Stomach (tissue), 4 donors: ENCODE data around the gene S100A11.

Experiments used
- POLR2A ChIP-seq, 4 donors: fragments of 450-650 bp; IDR thresholded peaks; one replicate each; pipeline ENCODE4 v1.6.1; 2016; ENCODE audit warnings: antibody characterized with exemption in 4 of 4, control low read depth in 2 of 4, mild to moderate bottlenecking in 1 of 4, moderate library complexity in 1 of 4
- POLR2AphosphoS5 ChIP-seq, 3 donors: sonication (generic); formaldehyde crosslinking; IDR thresholded peaks; one replicate each; pipeline ENCODE4 v1.6.1; 2016; ENCODE audit warnings: antibody characterized with exemption in 3 of 3
- TF ChIP-seq, protein P1 (sequence below), 7 experiments: fragments of 450-650 bp in 4 of 7; fragments of 200-600 bp in 3 of 7; sonication (generic) in 3 of 7; IDR thresholded peaks; one replicate each; pipeline ENCODE4 v1.5.1; 2016 to 2019; ENCODE audit warnings: antibody characterized with exemption in 7 of 7, control low read depth in 2 of 7, mild to moderate bottlenecking in 1 of 7

DNA sequence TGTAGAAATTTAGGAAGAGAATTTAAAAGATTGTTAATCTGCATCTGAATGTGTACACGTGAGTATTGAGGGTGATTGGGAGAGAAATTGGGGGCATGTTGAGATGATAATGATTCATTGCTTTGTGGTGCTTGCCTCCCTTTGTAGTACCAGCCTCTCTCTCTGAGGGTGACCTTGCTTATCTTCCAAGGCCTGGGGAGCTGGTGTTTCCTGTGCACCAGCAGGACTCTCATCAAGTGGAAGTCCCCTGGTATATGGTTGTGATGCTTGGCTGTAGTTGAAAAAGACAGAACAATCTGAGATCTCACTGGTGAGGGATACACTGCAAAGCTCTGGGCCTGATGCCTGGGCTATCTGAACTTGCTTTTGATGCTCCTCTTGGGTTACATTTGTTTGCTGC, 48.0 kb upstream of the S100A11 start:
- TF ChIP-seq, protein P1, sequence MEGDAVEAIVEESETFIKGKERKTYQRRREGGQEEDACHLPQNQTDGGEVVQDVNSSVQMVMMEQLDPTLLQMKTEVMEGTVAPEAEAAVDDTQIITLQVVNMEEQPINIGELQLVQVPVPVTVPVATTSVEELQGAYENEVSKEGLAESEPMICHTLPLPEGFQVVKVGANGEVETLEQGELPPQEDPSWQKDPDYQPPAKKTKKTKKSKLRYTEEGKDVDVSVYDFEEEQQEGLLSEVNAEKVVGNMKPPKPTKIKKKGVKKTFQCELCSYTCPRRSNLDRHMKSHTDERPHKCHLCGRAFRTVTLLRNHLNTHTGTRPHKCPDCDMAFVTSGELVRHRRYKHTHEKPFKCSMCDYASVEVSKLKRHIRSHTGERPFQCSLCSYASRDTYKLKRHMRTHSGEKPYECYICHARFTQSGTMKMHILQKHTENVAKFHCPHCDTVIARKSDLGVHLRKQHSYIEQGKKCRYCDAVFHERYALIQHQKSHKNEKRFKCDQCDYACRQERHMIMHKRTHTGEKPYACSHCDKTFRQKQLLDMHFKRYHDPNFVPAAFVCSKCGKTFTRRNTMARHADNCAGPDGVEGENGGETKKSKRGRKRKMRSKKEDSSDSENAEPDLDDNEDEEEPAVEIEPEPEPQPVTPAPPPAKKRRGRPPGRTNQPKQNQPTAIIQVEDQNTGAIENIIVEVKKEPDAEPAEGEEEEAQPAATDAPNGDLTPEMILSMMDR (IDR thresholded peaks at IDR 0.05): no peak
- TF ChIP-seq POLR2A (IDR thresholded peaks at IDR 0.05) (no peak), POLR2AphosphoS5 (IDR thresholded peaks at IDR 0.05) (no peak)
